ENCODE data around the gene KIF6.
A peak's percentile ranks its signal among the peaks of the same experiment; 100 is the strongest.

KIF6 gene

DNA sequence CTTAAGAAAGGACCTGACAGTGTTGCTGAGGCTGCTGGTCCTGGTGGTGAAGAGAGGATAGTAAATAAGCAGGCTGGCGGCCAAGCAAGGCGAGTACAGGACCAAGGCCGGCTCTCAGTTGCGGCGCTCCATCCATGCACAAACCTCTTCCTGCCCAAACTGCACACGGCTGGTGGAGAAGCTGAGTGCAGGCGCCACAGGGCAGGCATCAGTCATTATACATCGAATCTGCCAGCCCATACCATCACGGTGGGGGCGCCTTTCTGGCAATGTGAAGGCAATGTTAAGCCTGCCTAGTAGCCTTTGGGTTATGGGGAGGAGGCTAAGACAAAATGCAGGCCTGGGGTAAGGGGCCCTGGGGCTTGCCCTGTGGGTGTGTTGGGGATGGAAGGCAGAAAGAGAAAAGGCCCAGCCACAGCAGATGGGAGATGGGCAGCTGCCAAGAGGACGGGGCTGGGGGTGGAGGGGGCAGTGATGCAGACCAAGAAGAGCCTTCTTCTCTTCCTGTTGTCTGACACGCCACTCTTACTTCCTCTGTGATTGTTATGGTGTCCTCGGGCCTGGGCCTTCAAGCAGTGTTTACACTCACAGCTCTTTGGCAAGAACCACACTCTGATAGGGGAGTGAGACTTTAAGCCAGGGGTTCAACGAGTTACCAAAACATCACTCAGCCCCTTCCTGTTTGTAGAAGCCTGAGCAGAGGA lies 382.4 kb downstream of the KIF6 start:
- H3K27ac ChIP-seq: no peak overlapping the region
- H3K4me3 ChIP-seq: no peak overlapping the region

DNA sequence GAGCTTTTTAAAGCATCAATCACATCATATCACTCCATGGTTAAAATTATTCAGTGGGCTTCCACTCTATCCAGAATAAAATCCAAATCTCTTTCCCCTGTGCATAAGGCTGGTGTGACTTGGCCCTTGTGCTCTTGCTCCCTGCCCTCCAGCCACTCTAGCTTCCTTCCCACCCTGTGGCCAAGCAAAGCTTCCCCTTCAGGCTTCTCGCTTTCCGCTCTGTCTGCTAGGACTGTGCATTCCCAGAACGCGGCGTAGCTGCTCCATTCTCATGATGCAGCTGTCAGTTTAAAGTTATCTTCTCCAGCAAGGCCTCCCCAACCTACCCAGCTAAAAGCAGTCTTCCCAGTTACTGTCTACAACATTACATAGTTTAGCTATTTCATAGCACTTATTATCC lies 383.3 kb downstream of the KIF6 start:
- no peak overlapping the region for H3K27ac ChIP-seq

DNA sequence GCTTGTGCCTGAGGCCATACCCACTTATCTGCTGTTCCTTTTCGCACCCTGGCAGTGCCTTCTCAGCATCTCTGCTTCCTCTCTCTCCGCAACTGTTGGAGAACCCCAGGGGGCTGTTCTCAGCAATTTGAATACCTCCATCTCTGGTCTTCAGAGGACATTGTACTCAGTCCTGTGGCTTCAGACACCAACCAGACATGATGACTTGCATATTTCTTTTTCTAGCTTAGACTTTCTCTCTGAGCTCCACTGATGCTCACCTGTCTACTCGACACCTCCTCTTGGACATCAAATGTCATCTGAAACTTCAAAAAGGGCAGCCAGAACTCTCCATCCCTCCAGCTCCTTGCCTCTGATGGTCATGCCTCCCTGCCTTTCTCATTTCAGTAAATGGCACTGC lies 383.9 kb downstream of the KIF6 start:
- Histone ChIP-seq H3K4me3 (no peak overlapping the region), H3K27ac (no peak overlapping the region)

More for the DNA sequence above, 383.3 kb downstream of the KIF6 start:
- no peak overlapping the region for H3K4me3 ChIP-seq

DNA sequence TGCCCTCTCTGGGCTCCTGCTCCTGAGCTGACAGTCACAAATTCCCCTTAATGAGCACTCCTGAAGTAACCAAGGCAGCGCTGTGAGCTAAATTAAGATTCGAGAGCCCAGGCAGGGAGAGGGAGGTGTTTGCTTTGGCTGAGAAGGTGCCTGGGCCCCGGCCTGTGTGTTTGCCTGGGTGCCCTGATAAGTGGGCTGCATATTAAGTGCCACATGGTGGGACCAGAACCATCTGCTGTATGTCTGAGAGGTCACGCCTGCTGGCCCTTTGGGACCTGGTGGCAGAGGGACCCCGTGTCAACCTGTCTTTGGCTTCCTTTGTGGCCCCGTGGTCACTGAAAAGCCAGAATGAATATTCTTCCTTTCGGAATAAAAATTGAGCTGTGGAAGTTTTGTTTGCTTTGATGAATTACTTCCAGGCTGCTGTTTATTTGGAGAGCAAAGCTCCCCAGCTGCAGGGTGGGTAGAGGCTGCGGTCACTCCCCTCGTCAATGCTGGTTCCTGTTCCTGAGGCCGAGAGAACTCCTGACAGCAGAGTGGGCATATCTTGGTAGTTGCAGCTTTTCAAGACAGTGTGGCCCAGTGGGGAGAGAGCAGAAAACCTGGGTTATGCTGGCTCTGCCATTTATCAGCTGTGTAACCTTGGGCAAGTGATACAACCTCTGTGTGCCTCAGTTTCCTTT lies 385.2 kb downstream of the KIF6 start:
- no peak overlapping the region for H3K27ac ChIP-seq
- no peak overlapping the region for H3K4me3 ChIP-seq

DNA sequence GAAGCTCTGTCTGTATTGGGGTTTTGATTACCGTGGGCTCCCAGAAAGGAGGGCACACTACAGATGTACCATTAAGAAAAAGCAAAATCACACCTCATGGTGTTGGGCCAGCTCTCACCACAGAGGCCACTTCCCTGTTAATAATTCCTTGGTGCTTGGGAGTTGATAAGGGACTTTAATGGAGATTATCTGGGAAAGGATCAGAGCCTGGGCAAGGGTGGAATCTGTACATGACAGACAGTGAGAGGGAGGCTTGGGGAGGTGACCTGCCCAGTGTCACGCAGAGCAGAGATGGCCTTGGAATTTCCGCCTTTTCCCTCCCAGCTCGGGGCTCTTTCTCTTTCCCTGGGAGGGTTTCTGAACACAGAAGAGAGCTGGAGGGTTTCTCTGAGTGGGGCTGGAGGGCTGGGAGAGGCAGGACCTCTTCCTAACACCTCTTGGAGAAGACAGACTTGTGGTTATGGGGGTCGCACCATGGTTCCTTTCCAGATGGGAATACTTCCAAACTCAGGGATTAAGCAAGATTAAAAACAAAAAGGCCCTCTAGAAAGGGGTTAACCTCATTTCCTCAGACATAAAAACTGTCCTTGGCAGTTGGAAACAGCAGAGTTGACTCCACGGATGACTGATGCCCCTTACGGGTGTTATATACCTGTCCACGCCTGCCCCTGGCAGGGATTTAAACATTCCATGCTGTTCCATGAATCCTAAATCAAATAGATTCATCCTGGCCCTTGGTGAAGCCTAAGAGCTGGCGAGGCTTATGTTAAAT lies 385.9 kb downstream of the KIF6 start:
- Histone ChIP-seq H3K4me3 (no peak overlapping the region), H3K27ac (no peak overlapping the region)

DNA sequence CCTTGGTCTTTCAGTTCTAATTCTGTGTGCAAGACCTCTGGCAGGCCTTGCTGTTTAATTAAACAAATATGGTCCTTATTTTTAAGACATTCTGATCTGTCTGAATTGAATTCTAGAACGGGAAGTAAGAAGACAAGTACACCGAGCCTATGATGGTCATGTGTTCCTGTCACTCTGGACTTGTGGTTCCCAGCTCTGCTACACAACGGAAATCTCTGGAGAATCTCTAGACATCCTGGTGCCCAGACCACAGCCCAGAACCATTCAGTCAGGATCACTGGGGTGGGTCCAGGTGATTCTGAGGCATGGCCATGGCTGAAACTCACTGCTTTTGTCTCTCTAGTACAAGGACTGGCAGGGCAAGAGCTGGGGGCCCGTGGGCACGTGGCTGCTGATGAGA lies 386.8 kb downstream of the KIF6 start:
- Histone ChIP-seq H3K27ac (no peak overlapping the region), H3K4me3 (no peak overlapping the region)

DNA sequence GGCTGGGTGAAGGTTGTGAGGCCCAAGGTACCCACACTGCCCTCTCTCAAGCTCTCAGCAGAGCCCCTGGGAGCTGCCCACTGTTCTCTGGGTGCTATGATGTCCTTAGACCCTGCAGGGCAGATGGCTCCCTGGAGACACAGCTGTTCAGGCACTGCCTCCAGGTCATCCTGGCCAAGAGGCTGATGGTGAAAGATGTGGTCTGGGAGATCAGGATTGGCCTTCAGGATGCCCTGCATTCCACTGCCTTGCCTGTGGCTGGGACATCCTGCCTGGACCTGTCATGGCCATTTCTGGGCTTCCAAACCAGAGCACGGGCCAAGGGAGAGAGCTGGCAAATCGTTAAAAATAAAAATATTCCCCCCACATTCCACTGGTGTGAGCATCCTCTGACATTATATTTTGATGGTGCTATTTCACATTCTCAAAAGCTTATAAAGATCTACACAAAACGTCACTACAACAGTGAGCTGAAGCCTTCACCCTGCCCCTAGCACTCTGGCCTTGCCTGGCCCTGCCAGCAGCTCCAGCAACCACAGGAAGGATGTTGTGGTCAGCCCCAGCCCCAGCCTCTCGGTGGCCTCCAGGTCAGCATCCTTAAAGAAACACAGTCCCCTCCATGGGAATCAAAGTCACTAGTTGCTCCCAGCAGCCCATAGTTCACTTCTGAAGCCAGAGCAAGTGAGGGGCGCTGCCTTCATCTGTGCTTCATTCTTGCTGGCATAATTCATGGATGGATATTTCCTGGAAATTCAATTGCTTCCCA lies 389.2 kb downstream of the KIF6 start:
- Histone ChIP-seq H3K27ac (no peak overlapping the region), H3K4me3 (no peak overlapping the region)

DNA sequence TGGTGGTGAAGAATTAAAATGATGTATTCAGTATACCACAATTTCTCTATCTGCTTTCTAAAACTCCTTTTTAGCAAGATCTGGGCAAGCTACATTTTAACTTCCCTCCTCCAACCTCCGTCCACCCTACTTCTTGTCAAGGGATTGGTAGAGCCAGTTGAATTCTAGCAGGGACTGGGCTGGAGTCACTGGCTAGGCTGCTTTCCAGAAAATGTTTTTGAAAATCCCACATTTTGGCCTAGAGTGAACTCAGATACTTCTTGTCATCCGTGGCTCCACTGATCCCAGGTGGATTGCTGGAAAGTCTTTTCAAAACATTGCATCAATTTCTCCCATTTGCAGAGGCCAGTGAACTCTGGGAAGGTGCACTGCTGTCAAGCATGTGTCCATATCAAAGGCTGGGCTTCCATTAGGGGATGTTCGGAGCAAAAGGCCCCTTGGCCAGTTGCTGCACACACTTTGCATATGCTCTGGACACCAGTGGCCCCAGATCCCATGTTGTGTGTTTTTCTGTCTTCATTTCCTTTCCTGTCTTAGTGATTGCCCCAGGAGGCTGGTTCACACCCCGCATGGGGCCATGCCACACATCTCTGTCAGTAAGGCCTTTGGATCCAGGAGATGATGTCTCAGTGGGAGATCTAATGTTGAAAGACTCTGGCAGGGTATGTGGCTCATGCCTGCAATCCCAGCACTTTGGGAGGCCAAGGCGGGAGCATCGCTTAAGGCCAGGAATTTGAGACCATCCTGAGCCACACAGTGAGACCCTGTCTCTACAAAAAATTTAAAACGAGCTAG lies 391.4 kb downstream of the KIF6 start:
- Histone ChIP-seq H3K4me3 (no peak overlapping the region), H3K27ac (no peak overlapping the region)

DNA sequence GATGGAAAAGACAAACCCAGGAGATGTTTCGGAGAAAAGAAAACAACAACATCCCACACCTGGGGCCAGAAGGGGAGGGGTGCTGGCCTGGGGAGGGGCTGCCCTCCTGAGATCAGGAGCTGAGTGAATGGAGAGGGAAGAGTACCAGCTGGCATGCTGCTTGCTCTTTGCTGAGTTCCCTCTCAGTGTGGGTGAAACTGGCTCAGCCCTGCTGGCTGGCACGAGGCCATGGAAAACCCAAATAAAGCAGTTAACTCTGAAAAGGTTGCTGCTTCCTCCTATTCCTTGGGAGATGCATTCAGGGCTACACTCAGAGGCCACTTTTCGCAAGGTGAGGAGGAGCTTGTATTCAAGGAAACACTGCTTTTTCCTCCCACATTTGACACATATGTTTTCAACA lies 394.7 kb downstream of the KIF6 start:
- Histone ChIP-seq H3K4me3 (no peak overlapping the region), H3K27ac (no peak overlapping the region)

DNA sequence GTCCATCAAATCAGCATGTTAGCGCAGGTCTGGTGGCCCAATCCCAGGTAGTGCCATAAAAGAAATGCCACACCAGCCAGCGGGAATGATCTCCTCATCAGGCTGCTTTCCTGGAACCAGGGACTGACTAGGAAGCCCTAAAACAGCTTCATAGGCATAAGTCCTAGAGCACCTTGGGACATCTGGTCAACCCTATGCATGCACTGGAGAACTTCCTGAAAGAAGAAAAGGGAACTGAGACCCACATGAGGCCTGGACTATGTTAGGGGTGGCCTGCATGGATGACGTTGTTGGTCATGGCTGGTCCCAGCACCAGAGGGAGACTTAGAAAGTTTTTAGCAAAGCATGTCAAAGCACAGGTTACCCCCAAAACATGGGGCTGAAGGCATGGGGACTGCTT lies 395.2 kb downstream of the KIF6 start:
- H3K4me3 ChIP-seq: no peak overlapping the region
- H3K27ac ChIP-seq: no peak overlapping the region

DNA sequence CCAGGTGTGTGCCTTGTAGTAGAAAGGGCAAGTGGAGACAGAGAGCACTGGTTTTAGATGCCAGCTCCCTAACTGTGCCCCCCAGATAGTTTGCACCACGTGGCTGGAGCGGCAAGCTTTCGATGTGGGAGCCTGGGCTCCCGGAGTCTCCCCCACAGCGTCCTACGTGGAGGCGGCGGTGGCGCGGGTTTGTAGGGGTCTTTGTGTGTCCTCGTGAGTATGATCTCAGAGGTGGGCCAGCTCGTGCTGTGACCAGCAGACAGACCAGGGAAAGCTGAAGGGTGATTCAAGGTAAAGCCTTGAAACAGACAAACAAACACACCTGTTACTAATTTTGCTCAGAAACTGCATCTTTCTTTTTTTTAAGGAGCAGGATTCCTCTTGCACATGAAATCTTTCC lies 397.1 kb downstream of the KIF6 start:
- Histone ChIP-seq H3K27ac (no peak overlapping the region), H3K4me3 (no peak overlapping the region)

DNA sequence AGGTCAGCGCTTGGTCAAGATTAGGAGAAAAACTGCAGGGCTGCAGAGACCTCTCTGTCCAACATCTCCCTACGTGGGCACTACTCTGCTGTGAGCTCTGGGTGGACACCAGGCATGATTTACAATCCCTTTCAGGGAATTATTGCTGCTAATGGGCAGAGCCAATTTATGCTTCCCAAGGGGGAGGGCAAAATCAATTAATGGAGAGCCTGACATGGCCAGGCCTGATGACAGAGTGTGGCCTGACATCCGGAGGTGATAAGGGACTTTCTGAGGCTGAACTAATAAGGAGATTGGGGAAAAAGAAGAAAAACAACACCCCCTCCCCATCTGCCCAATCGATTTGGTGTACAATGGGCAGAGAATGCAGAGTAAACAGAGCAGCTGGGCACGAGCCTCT lies 397.7 kb downstream of the KIF6 start:
- Histone ChIP-seq H3K27ac (no peak overlapping the region), H3K4me3 (no peak overlapping the region)

DNA sequence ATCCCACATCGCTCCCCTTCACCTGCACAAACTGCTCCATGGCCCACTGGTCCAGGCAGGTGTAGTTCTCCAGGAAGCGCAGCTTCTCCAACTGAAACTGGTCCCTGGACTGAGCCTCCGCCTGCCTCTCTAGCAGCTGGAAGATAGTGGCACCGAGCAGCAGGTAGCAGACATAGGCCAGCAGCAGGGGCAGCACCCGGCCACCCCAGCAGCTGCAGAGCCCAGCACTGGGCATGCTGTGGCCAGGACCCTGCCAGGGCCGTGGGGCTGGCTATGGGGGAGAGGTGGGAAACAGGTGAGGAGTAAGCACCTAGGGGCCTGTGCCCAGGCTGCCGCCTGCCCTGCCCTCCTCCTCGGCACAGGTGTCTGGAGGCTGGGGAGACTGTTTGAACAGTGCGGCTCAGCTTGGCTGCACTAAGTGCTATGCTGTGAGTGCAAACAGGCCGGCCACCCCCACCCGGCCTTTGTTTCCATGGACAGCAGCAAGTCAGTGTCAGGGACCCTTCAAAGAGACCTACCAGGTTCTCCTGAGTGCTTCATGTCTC lies 402.8 kb downstream of the KIF6 start, which contains the start of gene KCNK16:
Gene KCNK16 (minus strand): TSS at position 397 of the 545 bp plus-strand sequence. CDS start 162 bp downstream, at position 235.
- H3K27ac ChIP-seq: no peak within 1 kb of the TSS

DNA sequence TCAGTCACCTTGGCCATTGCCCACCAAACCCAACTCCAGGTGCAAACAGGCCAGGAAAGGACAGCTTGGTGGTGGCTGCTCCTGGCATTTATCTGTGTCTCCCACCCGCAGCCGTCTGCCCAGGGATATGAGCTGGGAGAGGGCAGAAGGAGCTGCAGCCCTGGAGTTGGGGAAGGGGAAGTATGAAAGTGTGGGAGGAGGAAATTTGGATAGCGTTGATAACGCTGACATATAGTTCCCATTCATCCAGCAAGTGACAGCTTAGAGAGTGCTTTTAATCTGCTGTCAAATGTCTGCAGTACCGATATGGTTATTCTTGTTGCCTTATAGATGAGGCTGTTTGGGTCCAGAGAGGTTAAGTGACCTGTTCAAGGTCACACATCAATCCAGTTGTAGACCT lies 403.4 kb downstream of the KIF6 start:
- no peak overlapping the region for H3K4me3 ChIP-seq
- no peak overlapping the region for H3K27ac ChIP-seq

More for the DNA sequence above, 402.8 kb downstream of the KIF6 start, which contains the start of gene KCNK16:
- H3K4me3 ChIP-seq: no peak within 1 kb of the TSS

DNA sequence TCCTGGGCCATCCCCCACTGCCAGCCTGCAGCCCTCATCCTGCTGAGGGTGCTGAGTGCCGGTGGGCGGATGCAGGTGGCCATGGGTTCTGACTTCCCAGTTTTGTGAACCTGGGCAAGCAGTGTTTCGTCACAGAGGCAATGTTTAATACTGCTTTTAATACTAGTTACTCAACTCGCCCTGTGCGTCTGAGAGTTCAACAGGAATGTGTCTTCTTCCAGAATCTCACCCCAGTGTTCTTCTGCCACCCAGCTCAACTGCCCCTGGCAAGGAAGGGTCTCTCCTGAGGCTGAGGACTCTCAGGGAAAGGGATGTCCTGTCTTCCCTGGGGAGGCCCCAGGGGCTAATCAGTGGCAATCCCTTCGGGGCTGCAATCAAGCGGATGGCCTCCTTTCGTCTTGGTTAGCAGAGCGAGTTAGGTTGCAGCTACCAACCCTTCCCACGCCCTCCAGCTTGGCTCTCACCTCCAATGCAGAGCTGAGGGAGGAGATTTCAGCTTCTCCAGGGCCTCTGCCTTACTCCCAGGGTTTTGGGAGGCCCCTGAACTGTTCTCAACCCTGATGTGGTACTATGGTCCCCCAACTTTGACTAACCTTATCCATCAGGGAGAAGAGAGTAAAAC lies 404.7 kb downstream of the KIF6 start:
- no peak overlapping the region for H3K27ac ChIP-seq
- no peak overlapping the region for H3K4me3 ChIP-seq

DNA sequence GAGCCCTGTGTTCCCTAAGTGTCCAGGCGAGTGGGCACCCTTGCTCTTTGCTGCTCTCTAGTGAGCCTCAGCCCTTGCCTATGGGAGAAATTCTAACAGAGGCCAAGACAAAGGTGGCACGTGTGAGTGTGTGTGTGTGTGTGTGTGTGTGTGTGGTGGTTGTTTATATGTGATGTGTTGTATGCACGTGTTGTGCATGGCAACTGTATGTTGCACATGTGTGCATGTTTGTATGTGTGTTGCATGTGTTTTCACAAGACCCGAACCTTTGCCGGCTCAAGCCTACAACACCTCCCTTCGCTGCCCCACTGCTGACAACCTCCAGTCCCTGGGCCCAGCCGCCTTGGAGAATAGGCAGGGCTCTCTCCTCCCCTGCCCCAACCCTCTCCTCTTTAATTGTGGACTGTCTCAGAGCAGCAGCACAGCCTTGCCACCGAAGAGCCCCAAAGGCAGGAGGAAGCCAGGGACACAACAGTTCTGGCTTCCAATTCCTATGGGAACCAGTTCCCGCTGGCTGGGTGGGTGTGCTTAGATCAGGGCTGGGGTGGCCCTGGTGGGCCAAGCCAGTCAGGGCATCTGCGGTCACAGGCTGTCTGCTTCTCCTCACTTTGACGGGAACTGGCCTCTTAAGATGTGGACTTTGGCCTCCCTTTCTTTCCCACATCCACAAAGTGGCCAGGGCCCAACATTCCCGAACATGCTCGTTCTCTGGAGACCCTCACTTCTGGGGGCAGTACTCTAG lies 405.4 kb downstream of the KIF6 start:
- no peak overlapping the region for H3K4me3 ChIP-seq
- H3K27ac ChIP-seq: no peak overlapping the region

DNA sequence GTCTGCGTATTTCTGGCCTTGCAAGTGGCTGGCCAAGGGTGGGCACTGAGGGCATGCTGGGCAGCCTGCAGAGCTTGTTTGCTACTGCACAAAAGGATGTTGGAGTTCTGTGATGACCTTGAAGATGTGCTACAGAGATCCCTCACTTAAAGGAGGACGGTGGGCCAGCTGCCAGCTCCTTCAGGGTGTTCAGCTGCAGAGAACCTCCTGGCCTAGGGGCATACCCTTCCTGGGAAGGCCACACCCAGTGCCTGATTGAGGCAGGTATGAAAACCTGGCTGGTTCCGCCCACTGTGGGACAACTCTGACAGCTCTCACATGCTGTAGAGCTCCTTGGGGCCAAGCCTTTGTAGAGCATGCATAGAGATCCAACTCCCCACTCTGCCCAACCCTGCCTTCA lies 408.0 kb downstream of the KIF6 start:
- Histone ChIP-seq H3K27ac (no peak overlapping the region), H3K4me3 (no peak overlapping the region)

DNA sequence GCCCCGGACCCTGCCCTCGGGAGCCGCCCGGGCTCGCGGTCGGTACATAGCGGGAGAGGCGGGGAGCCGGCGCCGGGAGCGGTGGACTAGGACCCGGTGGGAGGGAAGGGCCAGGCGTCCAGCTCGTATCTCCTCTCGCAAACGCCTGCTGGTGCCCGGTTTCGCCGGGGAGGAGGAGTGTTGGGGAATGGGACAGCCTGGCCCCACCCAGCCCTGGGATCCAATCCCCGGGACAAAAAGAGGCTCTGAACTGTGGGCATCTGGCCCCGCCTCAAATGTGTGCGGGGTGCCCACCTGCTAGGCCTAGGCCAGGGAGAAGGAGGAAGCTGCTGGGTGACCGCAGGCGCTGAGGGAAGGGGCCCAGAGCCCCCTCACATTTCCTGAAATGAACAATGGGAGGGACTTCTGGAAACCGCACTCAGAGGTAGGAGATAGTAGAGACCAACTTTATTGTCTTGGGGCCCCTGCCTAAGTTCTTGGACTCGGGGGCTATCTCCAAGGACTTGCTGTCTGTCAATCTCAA lies 410.9 kb downstream of the KIF6 start, which contains the start of gene KCNK17:
Gene KCNK17 (minus strand): TSS at position 147 of the 523 bp plus-strand sequence. CDS start 99 bp downstream, at position 48.
- Histone ChIP-seq H3K4me3 (peak within 1 kb of the TSS in 1 of 7 experiments; percentile 8), H3K27ac (no peak within 1 kb of the TSS)

Data from skin epidermis (tissue), 12 donors.